CD4-positive, alpha-beta T cell treated with Interferon alpha-2 for 1 hour (primary cell): Measurements from ENCODE around the gene SPAG17.

Experiments used
- DNase-seq, 2 donors: peaks; one replicate each; pipeline ENCODE4 v3.0.0-alpha.2; 2020 to 2022

SPAG17 gene

GRCh38 chr1:118117521-118117920 lies 67.5 kb downstream of the SPAG17 start:
- DNase-seq = no peak

GRCh38 chr1:118116909-118117308 lies 68.1 kb downstream of the SPAG17 start:
- DNase-seq = no peak

GRCh38 chr1:118116401-118116800 lies 68.6 kb downstream of the SPAG17 start:
- DNase-seq = no peak

- no peak for DNase-seq
Measured at GRCh38 chr1:118115567-118116295, 69.3 kb downstream of the SPAG17 start.

GRCh38 chr1:118113261-118113660 lies 71.8 kb downstream of the SPAG17 start:
- no peak for DNase-seq

GRCh38 chr1:118110580-118110979 lies 74.4 kb downstream of the SPAG17 start:
- no peak for DNase-seq

- no peak for DNase-seq
Measured at GRCh38 chr1:118104951-118105350, 80.1 kb downstream of the SPAG17 start.

- no peak for DNase-seq
Measured at GRCh38 chr1:118102445-118102844, 82.6 kb downstream of the SPAG17 start.

- no peak for DNase-seq
Measured at GRCh38 chr1:118101999-118102398, 83.0 kb downstream of the SPAG17 start.

- no peak for DNase-seq
Measured at GRCh38 chr1:118101515-118101844, 83.5 kb downstream of the SPAG17 start.

GRCh38 chr1:118100686-118101514 lies 84.1 kb downstream of the SPAG17 start:
- no peak for DNase-seq

- DNase-seq = no peak
Measured at GRCh38 chr1:118099686-118100085, 85.3 kb downstream of the SPAG17 start.

GRCh38 chr1:118097622-118098348 lies 87.2 kb downstream of the SPAG17 start:
- DNase-seq = no peak

GRCh38 chr1:118093017-118093416 lies 92.0 kb downstream of the SPAG17 start:
- no peak for DNase-seq

- no peak for DNase-seq
Measured at GRCh38 chr1:118090130-118090529, 94.9 kb downstream of the SPAG17 start.

- DNase-seq = no peak
Measured at GRCh38 chr1:118085365-118085764, 99.7 kb downstream of the SPAG17 start.

- no peak for DNase-seq
Measured at GRCh38 chr1:118084400-118084799, 100.6 kb downstream of the SPAG17 start.

GRCh38 chr1:118082984-118083383 lies 102.0 kb downstream of the SPAG17 start:
- DNase-seq = no peak

GRCh38 chr1:118081387-118081786 lies 103.6 kb downstream of the SPAG17 start:
- DNase-seq = no peak

GRCh38 chr1:118077331-118078045 lies 107.5 kb downstream of the SPAG17 start:
- DNase-seq = no peak

- no peak for DNase-seq
Measured at GRCh38 chr1:118075116-118075515, 109.9 kb downstream of the SPAG17 start.

- DNase-seq = no peak
Measured at GRCh38 chr1:118073648-118074435, 111.2 kb downstream of the SPAG17 start.
